A673 (cell line): ENCODE data around the gene ZNF17. TPM values are rescaled to one million over a fixed set of nuclear protein-coding genes. Genes with fewer than 3 reads are reported as not detected.

Source experiments
- BruUV-seq: library from RNA; stranded (reverse); fragments of 400-500 nt; replicated peaks from 2 replicates; lab custom pipeline; 2021; lab: Mats Ljungman, UMichigan
- CTCF ChIA-PET: fragments of 300-600 bp; sonication (Branson Sonifier 250); formaldehyde crosslinking; loops from one replicate; lab custom pipeline; 2022; ENCODE audit warnings: antibody characterized with exemption; lab: Charles Lee
- POLR2A ChIA-PET: fragments of 300-600 bp; sonication (Branson Sonifier 250); formaldehyde crosslinking; loops from one replicate; lab custom pipeline; 2022; ENCODE audit warnings: antibody characterized with exemption; ENCODE audit not compliant: low non-redundant PET; lab: Charles Lee
- DNase-seq: peaks from one replicate; pipeline ENCODE4 v3.0.0-alpha.2; 2015; ENCODE audit warnings: low spot score
- H3K27ac ChIP-seq: fragments of 200-600 bp; sonication (generic); 2 replicates; pipeline ENCODE4 v1.5.1; 2016; ENCODE audit warnings: mixed run types, low read depth, mild to moderate bottlenecking, mixed read lengths, antibody characterized with exemption, low read length; ENCODE audit not compliant: poor library complexity, severe bottlenecking
- H3K27me3 ChIP-seq: fragments of 200-600 bp; sonication (generic); replicated peaks from 2 replicates; pipeline ENCODE4 v1.6.1; 2017; ENCODE audit warnings: mixed run types, low read depth, mild to moderate bottlenecking, mixed read lengths, antibody characterized with exemption, low read length; ENCODE audit not compliant: insufficient read depth, poor library complexity
- H3K36me3 ChIP-seq: fragments of 200-600 bp; sonication (generic); 2 replicates; pipeline ENCODE4 v1.6.1; 2016; ENCODE audit warnings: mixed run types, mild to moderate bottlenecking, mixed read lengths, antibody characterized with exemption, low read length; ENCODE audit not compliant: insufficient read depth, poor library complexity, severe bottlenecking
- H3K4me1 ChIP-seq: fragments of 200-600 bp; sonication (generic); 2 replicates; pipeline ENCODE4 v1.6.1; 2017; ENCODE audit warnings: mixed run types, mild to moderate bottlenecking, mixed read lengths, antibody characterized with exemption, low read length; ENCODE audit not compliant: insufficient read depth, poor library complexity, severe bottlenecking
- H3K4me3 ChIP-seq: fragments of 200-600 bp; sonication (generic); 2 replicates; pipeline ENCODE4 v1.5.1; 2016; ENCODE audit warnings: low read depth, mixed run types, mild to moderate bottlenecking, mixed read lengths, low read length; ENCODE audit not compliant: poor library complexity, severe bottlenecking
- H3K9me3 ChIP-seq: fragments of 200-600 bp; sonication (generic); 2 replicates; pipeline ENCODE4 v1.6.1; 2016; ENCODE audit warnings: mixed run types, low read depth, mild to moderate bottlenecking, mixed read lengths, antibody characterized with exemption, low read length; ENCODE audit not compliant: poor library complexity, severe bottlenecking
- EZH2 ChIP-seq: fragments of 200-600 bp; sonication (generic); IDR thresholded peaks from 2 replicates; pipeline ENCODE4 v1.6.1; 2017; ENCODE audit warnings: borderline replicate concordance, low read depth, mild to moderate bottlenecking, mixed read lengths, antibody characterized with exemption, low read length; ENCODE audit not compliant: poor library complexity, severe bottlenecking
- intact Hi-C: fragments of 100-400 bp; cut with micrococcal nuclease; formaldehyde crosslinking; loops from one replicate; pipeline ENCODE4 v1.10.0; 2022; ENCODE audit not compliant: unreplicated experiment
- total RNA-seq: library from RNA; stranded (reverse); gene quantifications from 2 replicates; pipeline ENCODE4 v1.2.3, GENCODE V29; 2021
- TF ChIP-seq, protein P1 (sequence below): fragments of 300-800, 200-600 bp; sonication (generic); conservative IDR thresholded peaks from 2 replicates; pipeline ENCODE4 v1.5.1; 2017; ENCODE audit warnings: low read depth, mild to moderate bottlenecking, antibody characterized with exemption, low read length, moderate library complexity, mixed read lengths

Gene ZNF17
- total RNA-seq, 1 experiment from 2014 or later: 13.1 TPM

- Histone ChIP-seq H3K9me3 (peaks cover 20% of the 10 kb centered on the region), H3K4me3 (no peak overlapping the region), H3K4me1 (no peaks in the 10 kb centered on the region), H3K36me3 (peaks cover 16% of the 10 kb centered on the region), H3K27ac (no peak overlapping the region), H3K27me3 (no peaks in the 10 kb centered on the region)
- POLR2A ChIA-PET: no interaction called here
- intact Hi-C loops: no loop called here
- no TSS peak for BruUV-seq
- no peak for TF ChIP-seq EZH2
- TF ChIP-seq, protein P1, sequence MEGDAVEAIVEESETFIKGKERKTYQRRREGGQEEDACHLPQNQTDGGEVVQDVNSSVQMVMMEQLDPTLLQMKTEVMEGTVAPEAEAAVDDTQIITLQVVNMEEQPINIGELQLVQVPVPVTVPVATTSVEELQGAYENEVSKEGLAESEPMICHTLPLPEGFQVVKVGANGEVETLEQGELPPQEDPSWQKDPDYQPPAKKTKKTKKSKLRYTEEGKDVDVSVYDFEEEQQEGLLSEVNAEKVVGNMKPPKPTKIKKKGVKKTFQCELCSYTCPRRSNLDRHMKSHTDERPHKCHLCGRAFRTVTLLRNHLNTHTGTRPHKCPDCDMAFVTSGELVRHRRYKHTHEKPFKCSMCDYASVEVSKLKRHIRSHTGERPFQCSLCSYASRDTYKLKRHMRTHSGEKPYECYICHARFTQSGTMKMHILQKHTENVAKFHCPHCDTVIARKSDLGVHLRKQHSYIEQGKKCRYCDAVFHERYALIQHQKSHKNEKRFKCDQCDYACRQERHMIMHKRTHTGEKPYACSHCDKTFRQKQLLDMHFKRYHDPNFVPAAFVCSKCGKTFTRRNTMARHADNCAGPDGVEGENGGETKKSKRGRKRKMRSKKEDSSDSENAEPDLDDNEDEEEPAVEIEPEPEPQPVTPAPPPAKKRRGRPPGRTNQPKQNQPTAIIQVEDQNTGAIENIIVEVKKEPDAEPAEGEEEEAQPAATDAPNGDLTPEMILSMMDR: no peak
- DNase-seq: no peak
- CTCF ChIA-PET: no interaction called here
Measured at GRCh38 chr19:57376151-57376550, 34.8 kb upstream of the ZNF17 start.

GRCh38 chr19:57377498-57378146, 33.3 kb upstream of the ZNF17 start:
- no peaks in the 10 kb centered on the region for H3K4me1 ChIP-seq
- DNase-seq: no peak
- POLR2A ChIA-PET: no interaction called here
- TF ChIP-seq, protein P1: no peak
- no peak for TF ChIP-seq EZH2
- no TSS peak for BruUV-seq
- CTCF ChIA-PET: no interaction called here
- peaks cover 20% of the 10 kb centered on the region for H3K9me3 ChIP-seq
- peaks cover 16% of the 10 kb centered on the region for H3K36me3 ChIP-seq
- intact Hi-C loops: no loop called here
- H3K4me3 ChIP-seq: no peak overlapping the region
- H3K27me3 ChIP-seq: no peaks in the 10 kb centered on the region
- no peak overlapping the region for H3K27ac ChIP-seq

DNA sequence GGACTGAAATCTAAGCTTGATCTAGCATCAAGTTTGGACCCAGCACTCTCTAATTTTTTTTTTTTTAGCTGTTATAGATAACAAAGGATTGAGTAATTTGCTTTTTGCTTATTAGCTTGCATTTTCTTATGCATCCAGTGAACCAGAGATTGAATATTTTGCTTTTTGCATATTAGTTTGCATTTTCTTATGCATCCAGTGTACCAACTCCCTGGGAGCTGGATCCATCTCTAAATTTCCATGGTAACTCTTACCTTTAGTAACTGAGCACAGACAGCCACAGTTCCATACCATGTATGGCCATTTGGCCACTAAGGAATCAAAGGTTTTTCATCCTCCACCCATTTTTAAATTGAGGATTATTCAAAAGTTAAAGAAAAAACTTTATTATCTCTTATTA, 30.0 kb upstream of the ZNF17 start:
- H3K36me3 ChIP-seq: peaks cover 16% of the 10 kb centered on the region
- no peak overlapping the region for H3K27ac ChIP-seq
- intact Hi-C loops: no loop called here
- peaks cover 20% of the 10 kb centered on the region for H3K9me3 ChIP-seq
- DNase-seq: no peak
- ChIA-PET POLR2A (interaction anchor here (0.6 kb wide), 1 partner anchor 30 kb away, joined by 3 read pairs; the partner anchor contains the start of gene ZNF304), CTCF (no interaction called here)
- BruUV-seq: no TSS peak
- H3K27me3 ChIP-seq: no peaks in the 10 kb centered on the region
- no peaks in the 10 kb centered on the region for H3K4me1 ChIP-seq
- TF ChIP-seq, protein P1: no peak
- TF ChIP-seq EZH2: no peak
- no peak overlapping the region for H3K4me3 ChIP-seq
